ENCODE data around the gene AZU1.

Gene AZU1

DNA sequence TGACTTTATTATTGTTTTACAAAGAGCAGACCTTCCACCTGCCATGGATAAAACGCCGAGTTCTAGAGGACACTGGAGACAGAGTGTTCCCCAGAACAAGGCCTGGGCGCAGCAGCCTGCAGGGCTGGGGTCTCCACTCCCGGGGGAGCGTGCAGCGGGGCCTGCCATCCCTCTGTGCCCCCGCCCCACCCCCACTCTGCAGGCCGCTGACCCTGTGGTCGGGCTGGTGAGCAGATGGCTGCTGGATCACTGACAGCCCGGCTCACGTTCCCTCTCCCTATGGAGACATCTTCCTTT, 39.0 kb upstream of the AZU1 start:
- TF ChIP-seq, protein P1, sequence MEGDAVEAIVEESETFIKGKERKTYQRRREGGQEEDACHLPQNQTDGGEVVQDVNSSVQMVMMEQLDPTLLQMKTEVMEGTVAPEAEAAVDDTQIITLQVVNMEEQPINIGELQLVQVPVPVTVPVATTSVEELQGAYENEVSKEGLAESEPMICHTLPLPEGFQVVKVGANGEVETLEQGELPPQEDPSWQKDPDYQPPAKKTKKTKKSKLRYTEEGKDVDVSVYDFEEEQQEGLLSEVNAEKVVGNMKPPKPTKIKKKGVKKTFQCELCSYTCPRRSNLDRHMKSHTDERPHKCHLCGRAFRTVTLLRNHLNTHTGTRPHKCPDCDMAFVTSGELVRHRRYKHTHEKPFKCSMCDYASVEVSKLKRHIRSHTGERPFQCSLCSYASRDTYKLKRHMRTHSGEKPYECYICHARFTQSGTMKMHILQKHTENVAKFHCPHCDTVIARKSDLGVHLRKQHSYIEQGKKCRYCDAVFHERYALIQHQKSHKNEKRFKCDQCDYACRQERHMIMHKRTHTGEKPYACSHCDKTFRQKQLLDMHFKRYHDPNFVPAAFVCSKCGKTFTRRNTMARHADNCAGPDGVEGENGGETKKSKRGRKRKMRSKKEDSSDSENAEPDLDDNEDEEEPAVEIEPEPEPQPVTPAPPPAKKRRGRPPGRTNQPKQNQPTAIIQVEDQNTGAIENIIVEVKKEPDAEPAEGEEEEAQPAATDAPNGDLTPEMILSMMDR (IDR thresholded peaks at IDR 0.05): no peak
- H3K36me3 ChIP-seq (ENCODE audit: control insufficient read depth, insufficient read depth, low read length): no peaks in the 10 kb centered on the region
- H3K79me2 ChIP-seq: no peaks in the 10 kb centered on the region
- H3K9me3 ChIP-seq (ENCODE audit: control insufficient read depth, low read length): no peaks in the 10 kb centered on the region
- H3K4me2 ChIP-seq (ENCODE audit: low read length): no peak overlapping the region
- H3K4me1 ChIP-seq: peaks cover 14% of the 10 kb centered on the region
- no peak overlapping the region for H3K9ac ChIP-seq
- H2AFZ ChIP-seq: peak overlapping the region; percentile 93
- peak overlapping the region; percentile 87 for H3K27ac ChIP-seq
- H3K27me3 ChIP-seq (ENCODE audit: control insufficient read depth, insufficient read depth, low read length): no peaks in the 10 kb centered on the region
- no peak overlapping the region for H3K4me3 ChIP-seq (ENCODE audit: low read depth, low read length)

DNA sequence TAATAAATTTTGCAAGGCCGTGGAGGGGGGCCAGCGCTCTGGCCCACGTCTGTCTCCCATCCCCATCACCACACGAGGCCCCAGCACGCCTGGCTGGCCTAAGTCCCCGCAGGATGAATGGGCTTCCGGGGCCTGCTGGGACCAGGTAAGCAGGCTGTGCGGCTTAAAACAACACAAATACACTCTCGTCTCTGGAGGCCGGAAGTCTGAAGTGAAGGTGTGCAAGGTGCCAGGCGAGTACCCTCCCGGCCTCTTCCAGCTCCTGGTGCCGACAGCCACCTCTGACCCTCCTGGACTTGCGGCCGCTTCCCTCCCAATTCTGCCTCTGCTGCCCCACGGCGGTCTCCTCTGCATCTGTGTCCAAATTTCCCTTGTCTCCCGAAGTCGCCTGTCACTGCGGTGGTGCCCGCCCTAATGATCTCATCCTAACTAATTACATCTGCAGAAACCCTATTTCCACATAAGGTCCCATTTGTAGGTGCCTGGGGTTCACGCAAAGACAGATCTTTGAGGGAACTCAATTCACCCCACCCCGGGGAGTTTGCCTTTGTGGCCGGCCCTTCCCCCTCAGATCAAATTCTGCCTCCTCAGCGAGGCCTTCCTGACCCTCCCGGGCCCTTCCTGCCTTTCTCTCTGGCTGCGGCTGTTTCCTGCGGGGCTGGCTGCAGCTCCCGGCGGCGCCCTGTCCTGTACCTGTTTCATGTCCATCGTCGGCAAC, 38.5 kb upstream of the AZU1 start:
- peaks cover 14% of the 10 kb centered on the region for H3K4me1 ChIP-seq
- peak overlapping the region; percentile 63 for H3K4me2 ChIP-seq (ENCODE audit: low read length)
- TF ChIP-seq, protein P1 (IDR thresholded peaks at IDR 0.05): no peak
- H3K27me3 ChIP-seq (ENCODE audit: control insufficient read depth, insufficient read depth, low read length): no peaks in the 10 kb centered on the region
- no peaks in the 10 kb centered on the region for H3K9me3 ChIP-seq (ENCODE audit: control insufficient read depth, low read length)
- no peak overlapping the region for H3K9ac ChIP-seq
- H2AFZ ChIP-seq: peak overlapping the region; percentile 93
- H3K4me3 ChIP-seq (ENCODE audit: low read depth, low read length): peak overlapping the region; percentile 36
- H3K36me3 ChIP-seq (ENCODE audit: control insufficient read depth, insufficient read depth, low read length): no peaks in the 10 kb centered on the region
- H3K79me2 ChIP-seq: no peaks in the 10 kb centered on the region
- H3K27ac ChIP-seq: peak overlapping the region; percentile 87

DNA sequence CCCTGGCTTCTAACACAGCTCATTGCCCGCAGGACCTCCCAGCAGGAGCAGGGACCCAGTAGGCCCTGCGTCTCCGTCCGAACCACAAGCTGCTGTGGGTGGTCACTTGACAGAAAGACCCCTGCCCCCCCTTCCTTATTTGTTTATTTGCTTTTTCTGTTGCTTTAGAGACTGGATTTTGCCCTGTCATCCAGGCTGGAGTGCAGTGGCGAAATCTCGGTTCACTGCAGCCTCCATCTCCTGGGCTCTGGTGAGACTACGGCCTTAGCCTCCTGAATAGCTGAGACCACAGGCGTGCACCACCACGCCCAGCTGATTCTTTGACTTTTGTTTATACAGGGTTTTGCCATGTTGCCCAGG, 38.0 kb upstream of the AZU1 start:
- no peak overlapping the region for H3K9ac ChIP-seq
- peak overlapping the region; percentile 36 for H3K4me3 ChIP-seq (ENCODE audit: low read depth, low read length)
- H3K27me3 ChIP-seq (ENCODE audit: control insufficient read depth, insufficient read depth, low read length): no peaks in the 10 kb centered on the region
- TF ChIP-seq, protein P1 (IDR thresholded peaks at IDR 0.05): no peak
- H3K9me3 ChIP-seq (ENCODE audit: control insufficient read depth, low read length): no peaks in the 10 kb centered on the region
- H3K4me1 ChIP-seq: peaks cover 14% of the 10 kb centered on the region
- H2AFZ ChIP-seq: peak overlapping the region; percentile 93
- peak overlapping the region; percentile 87 for H3K27ac ChIP-seq
- H3K79me2 ChIP-seq: no peaks in the 10 kb centered on the region
- peak overlapping the region; percentile 63 for H3K4me2 ChIP-seq (ENCODE audit: low read length)
- H3K36me3 ChIP-seq (ENCODE audit: control insufficient read depth, insufficient read depth, low read length): no peaks in the 10 kb centered on the region

DNA sequence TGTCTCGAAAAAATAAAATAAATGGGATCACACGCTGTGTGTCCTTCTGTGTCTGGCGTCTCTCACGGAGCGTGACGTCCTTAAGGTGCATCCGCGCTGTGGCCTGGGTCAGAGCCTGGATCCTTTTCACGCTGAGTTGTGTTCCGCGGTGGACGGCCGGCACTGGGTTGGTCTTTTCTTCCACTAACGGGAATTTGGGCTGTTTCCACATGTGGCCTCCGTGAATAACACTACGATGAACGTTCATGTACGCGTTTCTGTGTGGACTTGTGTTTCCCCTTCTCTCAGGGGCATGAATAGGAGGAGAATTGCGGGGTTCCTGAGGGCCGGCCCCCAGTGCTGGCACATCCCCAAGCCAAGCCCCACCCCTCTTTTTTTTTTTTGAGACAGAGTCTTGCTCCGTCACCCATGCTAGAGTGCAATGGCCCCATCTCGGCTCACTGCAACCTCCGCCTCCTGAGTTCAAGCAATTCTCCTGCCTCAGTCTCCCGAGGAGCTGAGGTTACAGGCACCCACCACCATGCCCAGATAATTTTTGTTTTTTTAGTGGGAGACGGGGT, 36.5 kb upstream of the AZU1 start:
- Histone ChIP-seq H3K36me3 (ENCODE audit: control insufficient read depth, insufficient read depth, low read length) (no peaks in the 10 kb centered on the region), H3K79me2 (no peaks in the 10 kb centered on the region), H2AFZ (no peak overlapping the region), H3K9ac (no peak overlapping the region), H3K4me2 (ENCODE audit: low read length) (no peak overlapping the region), H3K27ac (no peak overlapping the region), H3K4me3 (ENCODE audit: low read depth, low read length) (no peak overlapping the region), H3K27me3 (ENCODE audit: control insufficient read depth, insufficient read depth, low read length) (no peaks in the 10 kb centered on the region), H3K9me3 (ENCODE audit: control insufficient read depth, low read length) (no peaks in the 10 kb centered on the region), H3K4me1 (peaks cover 14% of the 10 kb centered on the region)
- TF ChIP-seq, protein P1 (IDR thresholded peaks at IDR 0.05): no peak
